LNCaP clone FGC (cell line): Measurements from ENCODE around the gene IL36G.

Experiments used
- DNase-seq: peaks from one replicate; pipeline ENCODE4 v3.0.0-alpha.2; 2011; ENCODE audit warnings: low read depth
- H3K4me3 ChIP-seq: 2 replicates; pipeline ENCODE4 v1.5.1; 2011; ENCODE audit warnings: mild to moderate bottlenecking, low read depth, low read length, control low read depth
- TF ChIP-seq, protein P1 (sequence below): IDR thresholded peaks from 2 replicates; pipeline ENCODE4 v1.5.1; 2012; ENCODE audit warnings: mild to moderate bottlenecking; ENCODE audit not compliant: control insufficient read depth, insufficient read depth; ENCODE audit errors: extremely low read depth

Gene IL36G

GRCh38 chr2:112941753-112942653, 35.8 kb upstream of the IL36G start:
- TF ChIP-seq, protein P1, sequence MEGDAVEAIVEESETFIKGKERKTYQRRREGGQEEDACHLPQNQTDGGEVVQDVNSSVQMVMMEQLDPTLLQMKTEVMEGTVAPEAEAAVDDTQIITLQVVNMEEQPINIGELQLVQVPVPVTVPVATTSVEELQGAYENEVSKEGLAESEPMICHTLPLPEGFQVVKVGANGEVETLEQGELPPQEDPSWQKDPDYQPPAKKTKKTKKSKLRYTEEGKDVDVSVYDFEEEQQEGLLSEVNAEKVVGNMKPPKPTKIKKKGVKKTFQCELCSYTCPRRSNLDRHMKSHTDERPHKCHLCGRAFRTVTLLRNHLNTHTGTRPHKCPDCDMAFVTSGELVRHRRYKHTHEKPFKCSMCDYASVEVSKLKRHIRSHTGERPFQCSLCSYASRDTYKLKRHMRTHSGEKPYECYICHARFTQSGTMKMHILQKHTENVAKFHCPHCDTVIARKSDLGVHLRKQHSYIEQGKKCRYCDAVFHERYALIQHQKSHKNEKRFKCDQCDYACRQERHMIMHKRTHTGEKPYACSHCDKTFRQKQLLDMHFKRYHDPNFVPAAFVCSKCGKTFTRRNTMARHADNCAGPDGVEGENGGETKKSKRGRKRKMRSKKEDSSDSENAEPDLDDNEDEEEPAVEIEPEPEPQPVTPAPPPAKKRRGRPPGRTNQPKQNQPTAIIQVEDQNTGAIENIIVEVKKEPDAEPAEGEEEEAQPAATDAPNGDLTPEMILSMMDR, result peak; percentile 90
- no peak overlapping the region for H3K4me3 ChIP-seq
- DNase-seq, result peak; percentile 58

GRCh38 chr2:112942654-112943002, 35.2 kb upstream of the IL36G start:
- DNase-seq, result no peak
- H3K4me3 ChIP-seq, result no peak overlapping the region
- TF ChIP-seq, protein P1, result no peak

GRCh38 chr2:112944971-112945370, 32.8 kb upstream of the IL36G start:
- DNase-seq, result no peak
- TF ChIP-seq, protein P1, result no peak
- H3K4me3 ChIP-seq, result no peak overlapping the region

GRCh38 chr2:112946086-112946485, 31.7 kb upstream of the IL36G start:
- TF ChIP-seq, protein P1, result no peak

GRCh38 chr2:112947374-112947773, 30.4 kb upstream of the IL36G start:
- no peak overlapping the region for H3K4me3 ChIP-seq
- TF ChIP-seq, protein P1, result no peak
- no peak for DNase-seq

More at GRCh38 chr2:112946086-112946485, 31.7 kb upstream of the IL36G start:
- H3K4me3 ChIP-seq, result no peak overlapping the region
- no peak for DNase-seq

DNA sequence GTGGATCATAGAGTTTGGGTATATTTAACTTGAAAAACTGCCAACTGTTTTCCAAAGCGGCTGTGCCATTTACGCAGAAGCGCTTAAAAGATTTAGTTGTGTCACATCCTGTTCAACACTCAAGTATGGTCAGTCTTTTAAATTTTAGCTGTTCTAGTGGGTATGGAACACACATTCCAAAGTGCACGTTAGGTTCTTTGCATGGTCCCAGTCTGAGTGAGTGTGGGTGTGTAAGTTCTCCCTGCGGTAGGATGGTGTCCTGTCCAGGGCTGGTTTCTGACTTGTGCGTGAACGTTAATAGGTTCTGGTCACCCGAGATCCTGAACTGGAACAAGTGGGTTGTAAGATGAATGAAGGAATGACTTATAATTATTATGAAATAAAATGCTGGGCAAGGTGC, 28.4 kb upstream of the IL36G start:
- TF ChIP-seq, protein P1, result no peak
- no peak overlapping the region for H3K4me3 ChIP-seq
- no peak for DNase-seq

GRCh38 chr2:112954364-112954763, 23.4 kb upstream of the IL36G start:
- DNase-seq, result no peak
- TF ChIP-seq, protein P1, result no peak
- no peak overlapping the region for H3K4me3 ChIP-seq
